Brain pericyte (primary cell): Measurements from ENCODE around the gene DPYSL5.

Experiments
- DNase-seq: peaks from one replicate; pipeline ENCODE4 v3.0.0-alpha.2; 2012; ENCODE audit warnings: low read depth, low spot score

Gene DPYSL5

GRCh38 chr2:26845021-26845420, 2.9 kb upstream of the DPYSL5 start:
- no peak for DNase-seq

- no peak for DNase-seq
Observed at GRCh38 chr2:26846334-26847306, 1.3 kb upstream of the DPYSL5 start.

- no peak for DNase-seq
Observed at GRCh38 chr2:26847307-26847654, 651 bp upstream of the DPYSL5 start.

- DNase-seq = no peak
Observed at GRCh38 chr2:26848336-26849055, 564 bp downstream of the DPYSL5 start.

- DNase-seq = no peak
Observed at GRCh38 chr2:26849056-26849999, 1.4 kb downstream of the DPYSL5 start.

- DNase-seq = no peak
Observed at GRCh38 chr2:26850000-26850431, 2.1 kb downstream of the DPYSL5 start.

GRCh38 chr2:26850505-26850904, 2.6 kb downstream of the DPYSL5 start:
- DNase-seq = no peak

GRCh38 chr2:26852405-26853306, 4.7 kb downstream of the DPYSL5 start:
- no peak for DNase-seq

- DNase-seq = no peak
Observed at GRCh38 chr2:26853751-26854150, 5.8 kb downstream of the DPYSL5 start.

- no peak for DNase-seq
Observed at GRCh38 chr2:26854283-26854827, 6.4 kb downstream of the DPYSL5 start.

GRCh38 chr2:26855466-26855865, 7.5 kb downstream of the DPYSL5 start:
- no peak for DNase-seq

- DNase-seq = no peak
Observed at GRCh38 chr2:26859622-26860021, 11.7 kb downstream of the DPYSL5 start.

- DNase-seq = no peak
Observed at GRCh38 chr2:26860211-26860850, 12.4 kb downstream of the DPYSL5 start.

- no peak for DNase-seq
Observed at GRCh38 chr2:26861610-26862224, 13.8 kb downstream of the DPYSL5 start.

GRCh38 chr2:26864226-26864625, 16.3 kb downstream of the DPYSL5 start:
- no peak for DNase-seq

GRCh38 chr2:26864646-26865045, 16.7 kb downstream of the DPYSL5 start:
- DNase-seq = no peak

- no peak for DNase-seq
Observed at GRCh38 chr2:26870585-26871095, 22.7 kb downstream of the DPYSL5 start.

- DNase-seq = no peak
Observed at GRCh38 chr2:26873286-26873983, 25.5 kb downstream of the DPYSL5 start.

- DNase-seq = no peak
Observed at GRCh38 chr2:26874514-26874913, 26.6 kb downstream of the DPYSL5 start.
